Nephron (organoid): ENCODE results near the gene PPP1R3G.
"Not testable (repeated sequence)": the region's sequence is repeated elsewhere in the genome, so short reads cannot be mapped to it uniquely, and the experiment has no call there.

ENCODE experiments used
- H3K27ac Mint-ChIP-seq, 3 experiments: 2 replicates each; pipeline ENCODE4 v1.8.0; 2020; ENCODE audit warnings: mixed read lengths in 3 of 3, mild to moderate bottlenecking in 2 of 3, moderate library complexity in 1 of 3
- H3K27me3 Mint-ChIP-seq: 2 replicates; pipeline ENCODE4 v1.8.0; 2021; ENCODE audit warnings: low read depth, mild to moderate bottlenecking, moderate library complexity, mixed read lengths
- H3K36me3 Mint-ChIP-seq: 2 replicates; pipeline ENCODE4 v1.8.0; 2020; ENCODE audit warnings: low read depth, mixed read lengths
- H3K4me1 Mint-ChIP-seq: 2 replicates; pipeline ENCODE4 v1.8.0; 2020; ENCODE audit warnings: mixed read lengths
- H3K4me3 Mint-ChIP-seq, 3 experiments: 2 replicates each; pipeline ENCODE4 v1.8.0; 2020; ENCODE audit warnings: mild to moderate bottlenecking in 3 of 3, mixed read lengths in 3 of 3, moderate library complexity in 2 of 3
- H3K9me3 Mint-ChIP-seq: 2 replicates; pipeline ENCODE4 v1.8.0; 2020; ENCODE audit warnings: mixed read lengths
- CTCF ChIP-seq, 3 experiments: fragments of 200-600 bp; sonication (generic); IDR thresholded peaks; one replicate each; pipeline ENCODE4 v1.5.0; 2021; ENCODE audit warnings: antibody characterized with exemption in 3 of 3; ENCODE audit not compliant: unreplicated experiment in 3 of 3

PPP1R3G gene

GRCh38 chr6:5055118-5055517, 30.0 kb upstream of the PPP1R3G start:
- Mint-ChIP-seq H3K27me3 (no peaks in the 10 kb centered on the region), H3K4me1 (peaks cover 23% of the 10 kb centered on the region)
- TF ChIP-seq CTCF (IDR thresholded peaks at IDR 0.05; ENCODE audit: unreplicated experiment in 3 of 3), result no peak

GRCh38 chr6:5058254-5058653, 26.9 kb upstream of the PPP1R3G start:
- TF ChIP-seq CTCF (IDR thresholded peaks at IDR 0.05; ENCODE audit: unreplicated experiment in 3 of 3), result no peak
- Mint-ChIP-seq H3K27me3 (no peaks in the 10 kb centered on the region), H3K4me1 (peaks cover 18% of the 10 kb centered on the region), H3K27ac (peak overlapping the region; percentile 59 to 71 (median 60)), H3K4me3 (no peak overlapping the region), H3K9me3 (no peaks in the 10 kb centered on the region), H3K36me3 (no peaks in the 10 kb centered on the region)

More at GRCh38 chr6:5055118-5055517, 30.0 kb upstream of the PPP1R3G start:
- H3K27ac Mint-ChIP-seq, result no peak overlapping the region
- no peak overlapping the region for H3K4me3 Mint-ChIP-seq
- H3K36me3 Mint-ChIP-seq, result peaks cover 20% of the 10 kb centered on the region
- H3K9me3 Mint-ChIP-seq, result peaks cover 25% of the 10 kb centered on the region

GRCh38 chr6:5059036-5059896, 25.9 kb upstream of the PPP1R3G start:
- H3K27me3 Mint-ChIP-seq, result no peaks in the 10 kb centered on the region
- no peaks in the 10 kb centered on the region for H3K9me3 Mint-ChIP-seq
- H3K36me3 Mint-ChIP-seq, result no peaks in the 10 kb centered on the region
- peak overlapping the region; percentile 59 to 71 (median 60) for H3K27ac Mint-ChIP-seq
- no peak for TF ChIP-seq CTCF (IDR thresholded peaks at IDR 0.05; ENCODE audit: unreplicated experiment in 3 of 3)
- H3K4me1 Mint-ChIP-seq, result peaks cover 11% of the 10 kb centered on the region
- no peak overlapping the region for H3K4me3 Mint-ChIP-seq

GRCh38 chr6:5060439-5060838, 24.7 kb upstream of the PPP1R3G start:
- H3K4me1 Mint-ChIP-seq, H3K9me3 Mint-ChIP-seq, H3K27ac Mint-ChIP-seq, H3K27me3 Mint-ChIP-seq, H3K4me3 Mint-ChIP-seq, H3K36me3 Mint-ChIP-seq: not testable (repeated sequence)

- no peaks in the 10 kb centered on the region for H3K36me3 Mint-ChIP-seq
- TF ChIP-seq CTCF (IDR thresholded peaks at IDR 0.05; ENCODE audit: unreplicated experiment in 3 of 3), result no peak
- H3K9me3 Mint-ChIP-seq, result no peaks in the 10 kb centered on the region
- peaks cover 7% of the 10 kb centered on the region for H3K4me1 Mint-ChIP-seq
- H3K4me3 Mint-ChIP-seq, result no peak overlapping the region
- no peaks in the 10 kb centered on the region for H3K27me3 Mint-ChIP-seq
- H3K27ac Mint-ChIP-seq, result no peak overlapping the region
Measured at GRCh38 chr6:5061152-5061551, 24.0 kb upstream of the PPP1R3G start.

GRCh38 chr6:5063617-5064016, 21.5 kb upstream of the PPP1R3G start:
- no peaks in the 10 kb centered on the region for H3K36me3 Mint-ChIP-seq
- no peak overlapping the region for H3K27ac Mint-ChIP-seq
- H3K27me3 Mint-ChIP-seq, result no peaks in the 10 kb centered on the region
- no peak for TF ChIP-seq CTCF (IDR thresholded peaks at IDR 0.05; ENCODE audit: unreplicated experiment in 3 of 3)
- H3K4me3 Mint-ChIP-seq, result no peak overlapping the region
- peaks cover 3% of the 10 kb centered on the region for H3K9me3 Mint-ChIP-seq
- H3K4me1 Mint-ChIP-seq, result peaks cover 2% of the 10 kb centered on the region
